WTC11 (cell line): ENCODE results near the gene NEUROD1. TPM values are rescaled to one million over a fixed set of nuclear protein-coding genes. Genes with fewer than 3 reads are reported as not detected.

ENCODE experiments used
- ATAC-seq: fragments of 200-7000 bp; cut with Tn5 transposase; 2 replicates; pipeline ENCODE4 v1.10.0; 2021; ENCODE audit warnings: mild to moderate bottlenecking, moderate library complexity
- CTCF ChIA-PET: fragments of 300-600 bp; sonication (Branson Sonifier 250); formaldehyde crosslinking; loops from one replicate; lab custom pipeline; 2021; ENCODE audit warnings: antibody characterized with exemption; lab: Charles Lee
- POLR2A ChIA-PET: fragments of 350-600 bp; sonication (Branson Sonifier 250); formaldehyde crosslinking; loops from one replicate; lab custom pipeline; 2021; ENCODE audit warnings: antibody characterized with exemption; lab: Charles Lee
- DNase-seq: peaks from one replicate; pipeline ENCODE4 v3.0.0; 2021; ENCODE audit warnings: low spot score
- H3K27ac Mint-ChIP-seq: 2 replicates; pipeline ENCODE4 v1.8.0; 2021; ENCODE audit warnings: mixed read lengths
- H3K27me3 Mint-ChIP-seq: 2 replicates; pipeline ENCODE4 v1.8.0; 2021; ENCODE audit warnings: low read depth, mild to moderate bottlenecking, moderate library complexity, mixed read lengths
- H3K36me3 Mint-ChIP-seq: 2 replicates; pipeline ENCODE4 v1.8.0; 2021; ENCODE audit warnings: mixed read lengths
- H3K4me1 Mint-ChIP-seq: 2 replicates; pipeline ENCODE4 v1.8.0; 2022; ENCODE audit warnings: mixed read lengths
- H3K4me3 Mint-ChIP-seq: 2 replicates; pipeline ENCODE4 v1.8.0; 2021; ENCODE audit warnings: mild to moderate bottlenecking, moderate library complexity, mixed read lengths
- H3K9me3 Mint-ChIP-seq: 2 replicates; pipeline ENCODE4 v1.8.0; 2021; ENCODE audit warnings: mixed read lengths
- E2F1 ChIP-seq: sonication (generic); formaldehyde crosslinking; IDR thresholded peaks from 2 replicates; pipeline ENCODE4 v1.8.0; 2022; ENCODE audit warnings: mild to moderate bottlenecking, missing genetic modification reagents
- ELF4 ChIP-seq: sonication (generic); formaldehyde crosslinking; IDR thresholded peaks from 2 replicates; pipeline ENCODE4 v1.8.1; 2022; ENCODE audit warnings: low read depth, mild to moderate bottlenecking, moderate library complexity, missing genetic modification reagents
- GABPB1 ChIP-seq: sonication (generic); formaldehyde crosslinking; IDR thresholded peaks from 2 replicates; pipeline ENCODE4 v1.8.1; 2023; ENCODE audit warnings: mild to moderate bottlenecking, missing genetic modification reagents
- GTF2I ChIP-seq: fragments of 250-450 bp; sonication (Bioruptor Pico); conservative IDR thresholded peaks from 2 replicates; pipeline ENCODE4 v1.4.0; 2021; ENCODE audit warnings: mild to moderate bottlenecking
- IRF2 ChIP-seq: sonication (generic); formaldehyde crosslinking; IDR thresholded peaks from 2 replicates; pipeline ENCODE4 v1.8.0; 2022; ENCODE audit warnings: low read depth, missing genetic modification reagents, borderline replicate concordance
- RORB ChIP-seq: fragments of 250-450 bp; sonication (Bioruptor Pico); IDR thresholded peaks from 2 replicates; pipeline ENCODE4 v1.9.0; 2021; ENCODE audit warnings: mild to moderate bottlenecking
- SOX15 ChIP-seq: fragments of 250-450 bp; sonication (Bioruptor Pico); IDR thresholded peaks from 2 replicates; pipeline ENCODE4 v1.9.0; 2021; ENCODE audit warnings: mild to moderate bottlenecking
- TEAD4 ChIP-seq: sonication (generic); formaldehyde crosslinking; IDR thresholded peaks from 2 replicates; pipeline ENCODE4 v1.8.0; 2022; ENCODE audit warnings: mild to moderate bottlenecking, missing genetic modification reagents
- TP53 ChIP-seq: sonication (generic); formaldehyde crosslinking; IDR thresholded peaks from 2 replicates; pipeline ENCODE4 v1.8.1; 2023; ENCODE audit warnings: mild to moderate bottlenecking, missing genetic modification reagents
- ZBTB21 ChIP-seq: sonication (generic); formaldehyde crosslinking; IDR thresholded peaks from 2 replicates; pipeline ENCODE4 v1.8.1; 2023; ENCODE audit warnings: mild to moderate bottlenecking, missing genetic modification reagents, borderline replicate concordance
- ZNF423 ChIP-seq: fragments of 250-450 bp; sonication (Bioruptor Pico); IDR thresholded peaks from 2 replicates; pipeline ENCODE4 v2.1.2; 2022; ENCODE audit warnings: mild to moderate bottlenecking, moderate library complexity
- ZNF671 ChIP-seq: fragments of 250-450 bp; sonication (Bioruptor Pico); IDR thresholded peaks from 2 replicates; pipeline ENCODE4 v1.8.0; 2021; ENCODE audit warnings: mild to moderate bottlenecking
- total RNA-seq: library from RNA; stranded (reverse); gene quantifications from 3 replicates; pipeline ENCODE4 v1.2.3, GENCODE V29; 2021
- TF ChIP-seq, protein P1 (sequence below): sonication (generic); formaldehyde crosslinking; IDR thresholded peaks from 2 replicates; pipeline ENCODE4 v1.8.0; 2022; ENCODE audit warnings: mild to moderate bottlenecking, missing genetic modification reagents
- TF ChIP-seq, protein P2 (sequence below): fragments of 250-450 bp; sonication (Bioruptor Pico); IDR thresholded peaks from 2 replicates; pipeline ENCODE4 v2.1.2; 2022; ENCODE audit warnings: mild to moderate bottlenecking, moderate library complexity
- TF ChIP-seq, protein P3 (sequence below): fragments of 250-450 bp; sonication (Bioruptor Pico); IDR thresholded peaks from 2 replicates; pipeline ENCODE4 v1.8.0; 2021; ENCODE audit warnings: mild to moderate bottlenecking
- TF ChIP-seq, protein P4 (sequence below): fragments of 250-450 bp; sonication (Bioruptor Pico); IDR thresholded peaks from 2 replicates; pipeline ENCODE4 v1.9.0; 2021; ENCODE audit warnings: mild to moderate bottlenecking
- TF ChIP-seq, protein P5 (sequence below): fragments of 250-450 bp; sonication (Bioruptor Pico); IDR thresholded peaks from 2 replicates; pipeline ENCODE4 v1.9.0; 2021; ENCODE audit warnings: mild to moderate bottlenecking, borderline replicate concordance
- TF ChIP-seq, protein P6 (sequence below): sonication (generic); formaldehyde crosslinking; IDR thresholded peaks from 2 replicates; pipeline ENCODE4 v1.8.1; 2022; ENCODE audit warnings: mild to moderate bottlenecking, missing genetic modification reagents, moderate library complexity, borderline replicate concordance

NEUROD1 gene
- total RNA-seq, 1 experiment from 2014 or later = 0.07 TPM

DNA sequence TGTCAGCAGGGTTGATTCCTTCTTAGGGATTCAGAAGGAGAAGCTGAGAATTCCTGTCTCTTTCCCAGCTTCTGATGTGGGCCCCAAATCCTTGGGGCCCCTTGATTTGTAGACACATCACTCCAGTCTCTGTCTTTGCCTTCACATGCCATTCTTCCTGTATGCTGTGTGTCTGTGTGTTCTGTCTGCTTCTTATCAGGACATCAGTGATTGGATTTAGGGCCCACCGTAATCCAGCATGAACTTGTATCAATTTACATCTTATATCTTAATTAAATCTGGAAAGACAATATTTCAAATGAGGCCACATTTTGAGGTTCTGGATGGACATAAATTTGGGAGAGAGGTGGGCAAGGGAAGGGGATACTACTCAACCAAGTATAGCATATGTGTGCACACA is 9.7 kb downstream of the NEUROD1 start:
- ChIA-PET CTCF (interaction anchor here (0.9 kb wide), 1 partner anchor 45 kb away, joined by 3 read pairs; no protein-coding TSS in a partner anchor), POLR2A (no interaction called here)
- no peak for ATAC-seq
- no peak for TF ChIP-seq RORB
- peaks cover 24% of the 10 kb centered on the region for H3K4me1 Mint-ChIP-seq
- H3K4me3 Mint-ChIP-seq = no peak overlapping the region
- H3K27me3 Mint-ChIP-seq = peaks cover 78% of the 10 kb centered on the region
- peaks cover 16% of the 10 kb centered on the region for H3K9me3 Mint-ChIP-seq
- no peak overlapping the region for H3K27ac Mint-ChIP-seq
- peaks cover 13% of the 10 kb centered on the region for H3K36me3 Mint-ChIP-seq
- no peak for DNase-seq

GRCh38 chr2:181667234-181667633 is 13.1 kb downstream of the NEUROD1 start:
- no peak overlapping the region for H3K4me3 Mint-ChIP-seq
- H3K36me3 Mint-ChIP-seq = peaks cover 17% of the 10 kb centered on the region
- CTCF ChIA-PET = interaction anchor here (0.6 to 1.7 kb wide), 5 partner anchors 9 to 1314 kb away, joined by 3 to 6 read pairs (median 3); partner anchors contain the start of gene CERKL
- H3K27me3 Mint-ChIP-seq = peaks cover 56% of the 10 kb centered on the region
- TF ChIP-seq, protein P1, sequence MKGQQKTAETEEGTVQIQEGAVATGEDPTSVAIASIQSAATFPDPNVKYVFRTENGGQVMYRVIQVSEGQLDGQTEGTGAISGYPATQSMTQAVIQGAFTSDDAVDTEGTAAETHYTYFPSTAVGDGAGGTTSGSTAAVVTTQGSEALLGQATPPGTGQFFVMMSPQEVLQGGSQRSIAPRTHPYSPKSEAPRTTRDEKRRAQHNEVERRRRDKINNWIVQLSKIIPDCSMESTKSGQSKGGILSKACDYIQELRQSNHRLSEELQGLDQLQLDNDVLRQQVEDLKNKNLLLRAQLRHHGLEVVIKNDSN (CRISPR knock-in tag) = no peak
- TF ChIP-seq GABPB1 (CRISPR knock-in tag) (no peak), E2F1 (no peak), TEAD4 (no peak), ELF4 (no peak), GTF2I (CRISPR knock-in tag) (no peak), ZBTB21 (no peak)
- TF ChIP-seq, protein P2, sequence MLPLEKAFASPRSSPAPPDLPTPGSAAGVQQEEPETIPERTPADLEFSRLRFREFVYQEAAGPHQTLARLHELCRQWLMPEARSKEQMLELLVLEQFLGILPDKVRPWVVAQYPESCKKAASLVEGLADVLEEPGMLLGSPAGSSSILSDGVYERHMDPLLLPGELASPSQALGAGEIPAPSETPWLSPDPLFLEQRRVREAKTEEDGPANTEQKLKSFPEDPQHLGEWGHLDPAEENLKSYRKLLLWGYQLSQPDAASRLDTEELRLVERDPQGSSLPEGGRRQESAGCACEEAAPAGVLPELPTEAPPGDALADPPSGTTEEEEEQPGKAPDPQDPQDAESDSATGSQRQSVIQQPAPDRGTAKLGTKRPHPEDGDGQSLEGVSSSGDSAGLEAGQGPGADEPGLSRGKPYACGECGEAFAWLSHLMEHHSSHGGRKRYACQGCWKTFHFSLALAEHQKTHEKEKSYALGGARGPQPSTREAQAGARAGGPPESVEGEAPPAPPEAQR (CRISPR knock-in tag) = no peak
- TF ChIP-seq, protein P3, sequence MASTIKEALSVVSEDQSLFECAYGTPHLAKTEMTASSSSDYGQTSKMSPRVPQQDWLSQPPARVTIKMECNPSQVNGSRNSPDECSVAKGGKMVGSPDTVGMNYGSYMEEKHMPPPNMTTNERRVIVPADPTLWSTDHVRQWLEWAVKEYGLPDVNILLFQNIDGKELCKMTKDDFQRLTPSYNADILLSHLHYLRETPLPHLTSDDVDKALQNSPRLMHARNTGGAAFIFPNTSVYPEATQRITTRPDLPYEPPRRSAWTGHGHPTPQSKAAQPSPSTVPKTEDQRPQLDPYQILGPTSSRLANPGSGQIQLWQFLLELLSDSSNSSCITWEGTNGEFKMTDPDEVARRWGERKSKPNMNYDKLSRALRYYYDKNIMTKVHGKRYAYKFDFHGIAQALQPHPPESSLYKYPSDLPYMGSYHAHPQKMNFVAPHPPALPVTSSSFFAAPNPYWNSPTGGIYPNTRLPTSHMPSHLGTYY (CRISPR knock-in tag) = no peak
- TF ChIP-seq, protein P4, sequence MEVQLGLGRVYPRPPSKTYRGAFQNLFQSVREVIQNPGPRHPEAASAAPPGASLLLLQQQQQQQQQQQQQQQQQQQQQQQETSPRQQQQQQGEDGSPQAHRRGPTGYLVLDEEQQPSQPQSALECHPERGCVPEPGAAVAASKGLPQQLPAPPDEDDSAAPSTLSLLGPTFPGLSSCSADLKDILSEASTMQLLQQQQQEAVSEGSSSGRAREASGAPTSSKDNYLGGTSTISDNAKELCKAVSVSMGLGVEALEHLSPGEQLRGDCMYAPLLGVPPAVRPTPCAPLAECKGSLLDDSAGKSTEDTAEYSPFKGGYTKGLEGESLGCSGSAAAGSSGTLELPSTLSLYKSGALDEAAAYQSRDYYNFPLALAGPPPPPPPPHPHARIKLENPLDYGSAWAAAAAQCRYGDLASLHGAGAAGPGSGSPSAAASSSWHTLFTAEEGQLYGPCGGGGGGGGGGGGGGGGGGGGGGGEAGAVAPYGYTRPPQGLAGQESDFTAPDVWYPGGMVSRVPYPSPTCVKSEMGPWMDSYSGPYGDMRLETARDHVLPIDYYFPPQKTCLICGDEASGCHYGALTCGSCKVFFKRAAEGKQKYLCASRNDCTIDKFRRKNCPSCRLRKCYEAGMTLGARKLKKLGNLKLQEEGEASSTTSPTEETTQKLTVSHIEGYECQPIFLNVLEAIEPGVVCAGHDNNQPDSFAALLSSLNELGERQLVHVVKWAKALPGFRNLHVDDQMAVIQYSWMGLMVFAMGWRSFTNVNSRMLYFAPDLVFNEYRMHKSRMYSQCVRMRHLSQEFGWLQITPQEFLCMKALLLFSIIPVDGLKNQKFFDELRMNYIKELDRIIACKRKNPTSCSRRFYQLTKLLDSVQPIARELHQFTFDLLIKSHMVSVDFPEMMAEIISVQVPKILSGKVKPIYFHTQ (CRISPR knock-in tag) = no peak
- peaks cover 24% of the 10 kb centered on the region for H3K4me1 Mint-ChIP-seq
- no peak overlapping the region for H3K27ac Mint-ChIP-seq
- POLR2A ChIA-PET = no interaction called here
- peak; percentile 75 for ATAC-seq
- H3K9me3 Mint-ChIP-seq = peaks cover 20% of the 10 kb centered on the region
- DNase-seq = no peak

- ATAC-seq (no peak), DNase-seq (no peak)
- Mint-ChIP-seq H3K27me3 (peaks cover 72% of the 10 kb centered on the region), H3K4me3 (no peak overlapping the region), H3K36me3 (peaks cover 17% of the 10 kb centered on the region), H3K9me3 (peaks cover 20% of the 10 kb centered on the region), H3K4me1 (peaks cover 37% of the 10 kb centered on the region), H3K27ac (no peak overlapping the region)
- ChIA-PET POLR2A (no interaction called here), CTCF (no interaction called here)
- no peak for TF ChIP-seq ZNF423
- TF ChIP-seq TP53 (CRISPR knock-in tag) = no peak
- TF ChIP-seq ELF4 = no peak
- no peak for TF ChIP-seq ZNF671 (CRISPR knock-in tag)
- TF ChIP-seq, protein P5, sequence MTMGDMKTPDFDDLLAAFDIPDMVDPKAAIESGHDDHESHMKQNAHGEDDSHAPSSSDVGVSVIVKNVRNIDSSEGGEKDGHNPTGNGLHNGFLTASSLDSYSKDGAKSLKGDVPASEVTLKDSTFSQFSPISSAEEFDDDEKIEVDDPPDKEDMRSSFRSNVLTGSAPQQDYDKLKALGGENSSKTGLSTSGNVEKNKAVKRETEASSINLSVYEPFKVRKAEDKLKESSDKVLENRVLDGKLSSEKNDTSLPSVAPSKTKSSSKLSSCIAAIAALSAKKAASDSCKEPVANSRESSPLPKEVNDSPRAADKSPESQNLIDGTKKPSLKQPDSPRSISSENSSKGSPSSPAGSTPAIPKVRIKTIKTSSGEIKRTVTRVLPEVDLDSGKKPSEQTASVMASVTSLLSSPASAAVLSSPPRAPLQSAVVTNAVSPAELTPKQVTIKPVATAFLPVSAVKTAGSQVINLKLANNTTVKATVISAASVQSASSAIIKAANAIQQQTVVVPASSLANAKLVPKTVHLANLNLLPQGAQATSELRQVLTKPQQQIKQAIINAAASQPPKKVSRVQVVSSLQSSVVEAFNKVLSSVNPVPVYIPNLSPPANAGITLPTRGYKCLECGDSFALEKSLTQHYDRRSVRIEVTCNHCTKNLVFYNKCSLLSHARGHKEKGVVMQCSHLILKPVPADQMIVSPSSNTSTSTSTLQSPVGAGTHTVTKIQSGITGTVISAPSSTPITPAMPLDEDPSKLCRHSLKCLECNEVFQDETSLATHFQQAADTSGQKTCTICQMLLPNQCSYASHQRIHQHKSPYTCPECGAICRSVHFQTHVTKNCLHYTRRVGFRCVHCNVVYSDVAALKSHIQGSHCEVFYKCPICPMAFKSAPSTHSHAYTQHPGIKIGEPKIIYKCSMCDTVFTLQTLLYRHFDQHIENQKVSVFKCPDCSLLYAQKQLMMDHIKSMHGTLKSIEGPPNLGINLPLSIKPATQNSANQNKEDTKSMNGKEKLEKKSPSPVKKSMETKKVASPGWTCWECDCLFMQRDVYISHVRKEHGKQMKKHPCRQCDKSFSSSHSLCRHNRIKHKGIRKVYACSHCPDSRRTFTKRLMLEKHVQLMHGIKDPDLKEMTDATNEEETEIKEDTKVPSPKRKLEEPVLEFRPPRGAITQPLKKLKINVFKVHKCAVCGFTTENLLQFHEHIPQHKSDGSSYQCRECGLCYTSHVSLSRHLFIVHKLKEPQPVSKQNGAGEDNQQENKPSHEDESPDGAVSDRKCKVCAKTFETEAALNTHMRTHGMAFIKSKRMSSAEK (CRISPR knock-in tag) = no peak
- TF ChIP-seq, protein P6, sequence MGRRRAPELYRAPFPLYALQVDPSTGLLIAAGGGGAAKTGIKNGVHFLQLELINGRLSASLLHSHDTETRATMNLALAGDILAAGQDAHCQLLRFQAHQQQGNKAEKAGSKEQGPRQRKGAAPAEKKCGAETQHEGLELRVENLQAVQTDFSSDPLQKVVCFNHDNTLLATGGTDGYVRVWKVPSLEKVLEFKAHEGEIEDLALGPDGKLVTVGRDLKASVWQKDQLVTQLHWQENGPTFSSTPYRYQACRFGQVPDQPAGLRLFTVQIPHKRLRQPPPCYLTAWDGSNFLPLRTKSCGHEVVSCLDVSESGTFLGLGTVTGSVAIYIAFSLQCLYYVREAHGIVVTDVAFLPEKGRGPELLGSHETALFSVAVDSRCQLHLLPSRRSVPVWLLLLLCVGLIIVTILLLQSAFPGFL = no peak
- no peak for TF ChIP-seq SOX15 (CRISPR knock-in tag)
- no peak for TF ChIP-seq IRF2 (CRISPR knock-in tag)
Measured at GRCh38 chr2:181662287-181662686, 18.0 kb downstream of the NEUROD1 start.
